Measurements from ENCODE around the gene CHN1. TPM values are rescaled to one million over a fixed set of nuclear protein-coding genes. Genes with fewer than 3 reads are reported as not detected.

The CHN1 gene
- polyA plus RNA-seq, 1 of the 3 experiments (the other 2 are of a cell fraction) = 31.6 TPM

DNA sequence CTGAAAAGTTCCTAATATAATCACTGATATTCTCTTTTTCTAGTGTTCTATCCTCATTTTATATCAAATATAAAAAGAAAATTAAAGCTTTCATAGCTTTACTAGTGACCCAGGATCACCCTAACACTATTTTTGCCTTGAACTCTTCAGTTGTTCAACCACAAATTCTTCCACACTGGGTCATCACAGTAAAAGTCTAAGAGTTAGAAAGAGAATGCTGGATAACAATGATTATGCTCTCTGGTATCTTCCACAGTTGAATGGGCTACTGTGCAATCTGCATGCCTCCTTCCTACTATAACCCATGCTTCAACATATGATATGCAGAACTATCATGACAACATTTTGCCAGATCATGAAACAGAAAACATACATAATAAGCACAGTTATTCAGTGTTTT, 32.3 kb downstream of the CHN1 start:
- H3K9me2 ChIP-seq = no peaks in the 10 kb centered on the region
- H3K36me3 ChIP-seq (replicated peaks in 1 of 2; ENCODE audit: control insufficient read depth in 1 of 2, insufficient read depth in 2 of 2, low read length in 1 of 2) = no peaks in the 10 kb centered on the region
- no peaks in the 10 kb centered on the region for H3K27me3 ChIP-seq (ENCODE audit: insufficient read depth)
- H3K4me1 ChIP-seq (ENCODE audit: control insufficient read depth in 1 of 2, insufficient read depth in 2 of 2, low read depth in 1 of 2, low read length in 1 of 2) = peaks cover 4 to 14% of the 10 kb centered on the region in 2 experiments; a peak in 3 of 4 replicates
- POLR2A ChIA-PET = no interaction called here
- H3K4me2 ChIP-seq = peak overlapping the region; percentile 17; the same call in 1 of the 2 replicates
- H3K79me2 ChIP-seq (ENCODE audit: insufficient read depth) = peaks cover 20% of the 10 kb centered on the region; the same call in 1 of the 2 replicates
- TF ChIP-seq MXI1 (IDR thresholded peaks at IDR 0.05; ENCODE audit: low read depth, low read length) = no peak
- no peak for TF ChIP-seq TAF1 (IDR thresholded peaks at IDR 0.05; ENCODE audit: borderline replicate concordance, low read depth, low read length)
- TF ChIP-seq JUND (IDR thresholded peaks at IDR 0.05) = no peak
- no peak for TF ChIP-seq ELF1 (IDR thresholded peaks at IDR 0.05)
- no peak for TF ChIP-seq MEF2A (IDR thresholded peaks at IDR 0.05; ENCODE audit: borderline replicate concordance, low read depth)
- no peak for TF ChIP-seq POLR2AphosphoS5 (IDR thresholded peaks at IDR 0.05; ENCODE audit: low read depth, low read length)
- no peak for TF ChIP-seq SIN3A (IDR thresholded peaks at IDR 0.05; ENCODE audit: borderline replicate concordance, low read depth, low read length)
- TF ChIP-seq NRF1 (IDR thresholded peaks at IDR 0.05; ENCODE audit: low read depth, low read length) = no peak
- TF ChIP-seq RAD21 (IDR thresholded peaks at IDR 0.05; ENCODE audit: low read length) = no peak
- TF ChIP-seq FOSL2 (IDR thresholded peaks at IDR 0.05; ENCODE audit: borderline replicate concordance, low read depth) = peak; percentile 44; the same call in 1 of the 2 replicates
- TF ChIP-seq RCOR1 (IDR thresholded peaks at IDR 0.05; ENCODE audit: low read length) = no peak
- TF ChIP-seq, protein P1, sequence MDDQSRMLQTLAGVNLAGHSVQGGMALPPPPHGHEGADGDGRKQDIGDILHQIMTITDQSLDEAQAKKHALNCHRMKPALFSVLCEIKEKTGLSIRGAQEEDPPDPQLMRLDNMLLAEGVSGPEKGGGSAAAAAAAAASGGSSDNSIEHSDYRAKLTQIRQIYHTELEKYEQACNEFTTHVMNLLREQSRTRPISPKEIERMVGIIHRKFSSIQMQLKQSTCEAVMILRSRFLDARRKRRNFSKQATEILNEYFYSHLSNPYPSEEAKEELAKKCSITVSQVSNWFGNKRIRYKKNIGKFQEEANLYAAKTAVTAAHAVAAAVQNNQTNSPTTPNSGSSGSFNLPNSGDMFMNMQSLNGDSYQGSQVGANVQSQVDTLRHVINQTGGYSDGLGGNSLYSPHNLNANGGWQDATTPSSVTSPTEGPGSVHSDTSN (IDR thresholded peaks at IDR 0.05) = no peak
- TF ChIP-seq, protein P2, sequence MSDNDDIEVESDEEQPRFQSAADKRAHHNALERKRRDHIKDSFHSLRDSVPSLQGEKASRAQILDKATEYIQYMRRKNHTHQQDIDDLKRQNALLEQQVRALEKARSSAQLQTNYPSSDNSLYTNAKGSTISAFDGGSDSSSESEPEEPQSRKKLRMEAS (IDR thresholded peaks at IDR 0.05; ENCODE audit: low read depth) = no peak
- TF ChIP-seq EP300 (IDR thresholded peaks at IDR 0.05; ENCODE audit: borderline replicate concordance in 1 of 2, low read depth in 1 of 2, low read length in 1 of 2) = 0 out of 4 replicates have a peak, but pooled peaks of 1 of the 2 experiments have one; percentile 22
- TF ChIP-seq GATA2 (CRISPR knock-in tag; IDR thresholded peaks at IDR 0.05) = no peak
- TF ChIP-seq, protein P3, sequence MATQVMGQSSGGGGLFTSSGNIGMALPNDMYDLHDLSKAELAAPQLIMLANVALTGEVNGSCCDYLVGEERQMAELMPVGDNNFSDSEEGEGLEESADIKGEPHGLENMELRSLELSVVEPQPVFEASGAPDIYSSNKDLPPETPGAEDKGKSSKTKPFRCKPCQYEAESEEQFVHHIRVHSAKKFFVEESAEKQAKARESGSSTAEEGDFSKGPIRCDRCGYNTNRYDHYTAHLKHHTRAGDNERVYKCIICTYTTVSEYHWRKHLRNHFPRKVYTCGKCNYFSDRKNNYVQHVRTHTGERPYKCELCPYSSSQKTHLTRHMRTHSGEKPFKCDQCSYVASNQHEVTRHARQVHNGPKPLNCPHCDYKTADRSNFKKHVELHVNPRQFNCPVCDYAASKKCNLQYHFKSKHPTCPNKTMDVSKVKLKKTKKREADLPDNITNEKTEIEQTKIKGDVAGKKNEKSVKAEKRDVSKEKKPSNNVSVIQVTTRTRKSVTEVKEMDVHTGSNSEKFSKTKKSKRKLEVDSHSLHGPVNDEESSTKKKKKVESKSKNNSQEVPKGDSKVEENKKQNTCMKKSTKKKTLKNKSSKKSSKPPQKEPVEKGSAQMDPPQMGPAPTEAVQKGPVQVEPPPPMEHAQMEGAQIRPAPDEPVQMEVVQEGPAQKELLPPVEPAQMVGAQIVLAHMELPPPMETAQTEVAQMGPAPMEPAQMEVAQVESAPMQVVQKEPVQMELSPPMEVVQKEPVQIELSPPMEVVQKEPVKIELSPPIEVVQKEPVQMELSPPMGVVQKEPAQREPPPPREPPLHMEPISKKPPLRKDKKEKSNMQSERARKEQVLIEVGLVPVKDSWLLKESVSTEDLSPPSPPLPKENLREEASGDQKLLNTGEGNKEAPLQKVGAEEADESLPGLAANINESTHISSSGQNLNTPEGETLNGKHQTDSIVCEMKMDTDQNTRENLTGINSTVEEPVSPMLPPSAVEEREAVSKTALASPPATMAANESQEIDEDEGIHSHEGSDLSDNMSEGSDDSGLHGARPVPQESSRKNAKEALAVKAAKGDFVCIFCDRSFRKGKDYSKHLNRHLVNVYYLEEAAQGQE (IDR thresholded peaks at IDR 0.05; ENCODE audit: low read depth, low read length) = no peak
- TF ChIP-seq TCF12 (IDR thresholded peaks at IDR 0.05) = peak; percentile 12; the same call in 1 of the 2 replicates
- TF ChIP-seq RXRA (IDR thresholded peaks at IDR 0.05; ENCODE audit: borderline replicate concordance, low read depth) = no peak; the same call in 1 of the 2 replicates
- TF ChIP-seq RFX5 (IDR thresholded peaks at IDR 0.05; ENCODE audit: low read length) = no peak
- TF ChIP-seq, protein P4, sequence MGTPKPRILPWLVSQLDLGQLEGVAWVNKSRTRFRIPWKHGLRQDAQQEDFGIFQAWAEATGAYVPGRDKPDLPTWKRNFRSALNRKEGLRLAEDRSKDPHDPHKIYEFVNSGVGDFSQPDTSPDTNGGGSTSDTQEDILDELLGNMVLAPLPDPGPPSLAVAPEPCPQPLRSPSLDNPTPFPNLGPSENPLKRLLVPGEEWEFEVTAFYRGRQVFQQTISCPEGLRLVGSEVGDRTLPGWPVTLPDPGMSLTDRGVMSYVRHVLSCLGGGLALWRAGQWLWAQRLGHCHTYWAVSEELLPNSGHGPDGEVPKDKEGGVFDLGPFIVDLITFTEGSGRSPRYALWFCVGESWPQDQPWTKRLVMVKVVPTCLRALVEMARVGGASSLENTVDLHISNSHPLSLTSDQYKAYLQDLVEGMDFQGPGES (IDR thresholded peaks at IDR 0.05; ENCODE audit: low read depth, low read length) = no peak
- no peak for TF ChIP-seq NFIC (IDR thresholded peaks at IDR 0.05; ENCODE audit: borderline replicate concordance)
- no peak for TF ChIP-seq TEAD4 (IDR thresholded peaks at IDR 0.05; ENCODE audit: borderline replicate concordance, insufficient read depth)
- TF ChIP-seq, protein P5, sequence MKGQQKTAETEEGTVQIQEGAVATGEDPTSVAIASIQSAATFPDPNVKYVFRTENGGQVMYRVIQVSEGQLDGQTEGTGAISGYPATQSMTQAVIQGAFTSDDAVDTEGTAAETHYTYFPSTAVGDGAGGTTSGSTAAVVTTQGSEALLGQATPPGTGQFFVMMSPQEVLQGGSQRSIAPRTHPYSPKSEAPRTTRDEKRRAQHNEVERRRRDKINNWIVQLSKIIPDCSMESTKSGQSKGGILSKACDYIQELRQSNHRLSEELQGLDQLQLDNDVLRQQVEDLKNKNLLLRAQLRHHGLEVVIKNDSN (IDR thresholded peaks at IDR 0.05; ENCODE audit: borderline replicate concordance, low read depth) = no peak
- H3K9me3 ChIP-seq = no peaks in the 10 kb centered on the region
- H3K4me3 ChIP-seq (ENCODE audit: low read depth in 2 of 2, low read length in 1 of 2) = no peak overlapping the region
- peak overlapping the region in 1 of 2 experiments; percentile 73 for H3K27ac ChIP-seq (ENCODE audit: low read depth in 2 of 2, low read length in 1 of 2)
- H3K9ac ChIP-seq = peak overlapping the region; percentile 30; the same call in 1 of the 2 replicates
- H4K20me1 ChIP-seq (ENCODE audit: insufficient read depth) = no peaks in the 10 kb centered on the region
- H3F3A ChIP-seq (replicated peaks; ENCODE audit: insufficient read depth) = peaks cover 31% of the 10 kb centered on the region
- CTCF ChIA-PET = interaction anchor here (1.2 to 6.3 kb wide), 5 partner anchors 12 to 224 kb away, joined by 3 to 29 read pairs (median 7); no protein-coding TSS in a partner anchor
- no peak for DNase-seq
- H2AFZ ChIP-seq (ENCODE audit: low read depth) = no peak overlapping the region
